ENCODE results near the gene ERGIC3.
"Not testable (repeated sequence)": the region's sequence is repeated elsewhere in the genome, so short reads cannot be mapped to it uniquely, and the experiment has no call there.

ERGIC3 gene

DNA sequence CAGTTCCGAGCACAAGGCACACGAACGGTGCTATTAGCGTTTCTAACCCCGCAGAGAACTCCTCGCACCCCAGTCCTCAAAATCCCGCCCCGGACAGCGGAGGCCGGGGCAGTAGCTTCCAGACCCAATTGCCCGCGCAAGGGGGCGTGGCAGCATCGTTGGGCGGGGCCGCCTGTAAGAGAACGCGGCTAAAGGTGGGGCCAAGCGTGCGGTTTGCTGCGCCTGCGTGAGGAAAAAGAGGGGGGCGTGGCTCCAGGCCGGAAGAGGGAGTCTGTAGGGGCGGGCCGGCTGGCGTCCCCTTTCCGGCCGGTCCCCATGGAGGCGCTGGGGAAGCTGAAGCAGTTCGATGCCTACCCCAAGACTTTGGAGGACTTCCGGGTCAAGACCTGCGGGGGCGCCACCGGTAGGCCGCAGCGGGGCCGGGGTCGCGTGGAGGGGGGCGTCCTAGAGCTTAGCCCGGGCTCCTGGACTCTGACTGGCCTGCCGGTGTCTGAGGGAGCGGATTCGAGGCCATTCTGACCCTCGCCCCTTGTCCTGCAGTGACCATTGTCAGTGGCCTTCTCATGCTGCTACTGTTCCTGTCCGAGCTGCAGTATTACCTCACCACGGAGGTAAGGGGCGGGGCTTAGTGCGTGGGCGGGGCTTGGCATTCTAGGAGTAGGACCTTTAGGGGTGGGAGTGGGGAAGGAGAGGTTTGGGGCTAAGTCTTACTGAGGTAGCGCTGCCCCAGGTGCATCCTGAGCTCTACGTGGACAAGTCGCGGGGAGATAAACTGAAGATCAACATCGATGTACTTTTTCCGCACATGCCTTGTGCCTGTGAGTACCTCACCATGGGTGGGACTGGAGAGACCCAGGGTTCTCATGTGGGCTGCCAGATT is at the start of gene ERGIC3:
TSS of gene ERGIC3 (plus strand) at position 296 of the 880 bp plus-strand sequence. CDS start at position 316, 20 bp downstream.
- peak; percentile 97 for DNase-seq

DNA sequence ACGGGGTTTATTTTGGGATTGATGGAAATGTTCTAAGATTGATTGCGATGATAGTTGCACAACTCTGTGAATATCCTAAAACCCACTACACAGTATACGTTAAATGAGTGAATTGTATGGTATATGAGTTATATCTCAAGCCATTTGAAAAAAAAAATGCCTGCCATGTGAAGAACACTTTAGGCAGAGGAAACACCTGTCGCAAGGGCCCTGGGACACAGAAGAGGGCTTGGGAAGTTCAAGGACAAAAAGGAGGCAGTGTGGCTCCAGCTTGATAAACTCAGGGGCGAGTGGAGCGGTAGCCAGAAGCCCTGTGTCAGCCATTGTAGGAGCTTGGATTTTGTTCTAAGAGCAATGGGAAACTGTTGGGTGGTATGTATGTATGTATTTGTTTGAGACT is 49.5 kb upstream of the ERGIC3 start:
- DNase-seq = no peak

DNA sequence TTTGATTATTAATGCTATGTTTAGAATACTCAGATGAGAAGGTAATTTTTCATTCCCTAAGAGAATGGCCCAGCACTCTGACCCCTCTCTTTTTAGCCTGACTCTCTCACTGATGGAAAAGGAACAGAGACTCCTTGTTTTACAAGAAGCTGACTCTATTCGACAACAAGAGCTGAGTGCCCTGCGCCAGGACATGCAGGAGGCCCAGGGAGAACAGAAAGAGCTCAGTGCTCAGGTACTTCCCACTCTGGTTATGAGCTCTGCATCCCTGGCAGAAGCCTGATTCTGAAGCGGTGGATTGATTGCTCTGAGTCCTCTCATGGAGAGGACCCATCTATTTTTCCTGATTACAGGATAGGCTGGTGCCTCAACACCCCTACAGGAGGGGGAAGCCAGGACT is 45.4 kb upstream of the ERGIC3 start:
- DNase-seq = no peak

DNA sequence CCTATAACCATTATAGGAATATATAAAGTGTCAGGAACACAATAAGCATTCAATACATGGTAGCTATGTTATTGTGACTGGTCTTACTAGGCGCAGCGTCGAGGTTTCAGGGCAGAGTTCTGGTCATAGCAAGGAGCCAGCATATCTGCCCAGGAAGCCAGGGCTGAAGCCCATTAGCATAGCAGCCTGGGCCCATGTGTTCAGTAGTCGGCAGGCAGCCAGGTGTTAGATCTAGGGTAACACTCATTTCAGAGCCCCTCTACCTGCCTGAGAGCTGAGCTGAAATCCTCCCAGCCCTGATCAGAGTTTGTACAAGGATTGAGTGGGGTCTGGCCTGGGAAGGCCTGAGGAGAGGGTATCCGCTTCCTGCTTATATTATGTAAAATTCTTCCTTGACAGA is 44.6 kb upstream of the ERGIC3 start:
- no peak for DNase-seq

DNA sequence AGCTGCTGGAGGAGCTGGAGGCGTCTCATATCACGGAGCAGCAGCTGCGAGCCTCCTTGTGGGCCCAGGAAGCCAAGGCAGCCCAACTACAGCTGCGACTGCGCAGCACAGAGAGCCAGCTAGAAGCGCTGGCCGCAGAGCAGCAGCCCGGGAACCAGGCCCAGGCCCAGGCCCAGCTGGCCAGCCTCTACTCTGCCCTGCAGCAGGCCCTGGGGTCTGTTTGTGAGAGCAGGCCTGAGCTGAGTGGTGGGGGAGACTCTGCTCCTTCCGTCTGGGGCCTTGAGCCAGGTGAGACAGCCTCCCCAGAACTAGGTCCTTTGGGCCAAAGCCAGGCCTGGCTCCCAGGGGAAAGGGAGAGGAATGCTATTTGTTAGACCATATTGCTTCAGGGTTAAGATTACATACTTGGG is 44.1 kb upstream of the ERGIC3 start:
- DNase-seq = no peak

DNA sequence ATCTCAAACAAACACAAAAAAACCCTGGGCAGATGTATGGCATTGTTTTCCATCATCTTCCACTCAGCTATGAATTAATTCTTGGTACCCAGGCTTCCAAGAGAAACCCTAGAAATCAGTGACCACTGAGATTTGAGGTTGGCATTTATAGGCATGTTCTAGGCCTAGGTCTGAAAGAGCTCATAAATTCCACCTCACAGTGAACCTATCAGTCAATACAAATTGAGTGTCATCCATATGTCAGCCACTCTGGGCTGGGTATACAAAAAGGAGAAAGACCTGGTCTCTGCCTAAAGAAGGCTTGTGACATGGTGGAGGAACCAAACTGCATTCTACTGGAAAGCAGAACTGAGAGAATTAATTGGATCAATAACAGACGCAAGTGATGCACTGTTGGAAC is 42.6 kb upstream of the ERGIC3 start:
- DNase-seq = no peak

DNA sequence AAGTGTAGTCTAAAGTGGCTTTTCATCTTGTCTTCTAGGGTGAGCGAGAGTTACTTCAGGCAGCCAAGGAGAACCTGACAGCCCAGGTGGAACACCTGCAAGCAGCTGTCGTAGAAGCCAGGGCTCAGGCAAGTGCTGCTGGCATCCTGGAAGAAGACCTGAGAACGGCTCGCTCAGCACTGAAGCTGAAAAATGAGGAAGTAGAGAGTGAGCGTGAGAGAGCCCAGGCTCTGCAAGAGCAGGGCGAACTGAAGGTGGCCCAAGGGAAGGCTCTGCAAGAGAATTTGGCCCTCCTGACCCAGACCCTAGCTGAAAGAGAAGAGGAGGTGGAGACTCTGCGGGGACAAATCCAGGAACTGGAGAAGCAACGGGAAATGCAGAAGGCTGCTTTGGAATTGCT is 39.5 kb upstream of the ERGIC3 start:
- no peak for DNase-seq

DNA sequence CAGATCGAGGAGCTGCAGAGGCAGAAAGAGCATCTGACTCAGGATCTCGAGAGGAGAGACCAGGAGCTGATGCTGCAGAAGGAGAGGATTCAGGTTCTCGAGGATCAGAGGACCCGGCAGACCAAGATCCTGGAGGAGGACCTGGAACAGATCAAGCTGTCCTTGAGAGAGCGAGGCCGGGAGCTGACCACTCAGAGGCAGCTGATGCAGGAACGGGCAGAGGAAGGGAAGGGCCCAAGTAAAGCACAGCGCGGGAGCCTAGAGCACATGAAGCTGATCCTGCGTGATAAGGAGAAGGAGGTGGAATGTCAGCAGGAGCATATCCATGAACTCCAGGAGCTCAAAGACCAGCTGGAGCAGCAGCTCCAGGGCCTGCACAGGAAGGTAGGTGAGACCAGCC is 38.6 kb upstream of the ERGIC3 start:
- DNase-seq = no peak

DNA sequence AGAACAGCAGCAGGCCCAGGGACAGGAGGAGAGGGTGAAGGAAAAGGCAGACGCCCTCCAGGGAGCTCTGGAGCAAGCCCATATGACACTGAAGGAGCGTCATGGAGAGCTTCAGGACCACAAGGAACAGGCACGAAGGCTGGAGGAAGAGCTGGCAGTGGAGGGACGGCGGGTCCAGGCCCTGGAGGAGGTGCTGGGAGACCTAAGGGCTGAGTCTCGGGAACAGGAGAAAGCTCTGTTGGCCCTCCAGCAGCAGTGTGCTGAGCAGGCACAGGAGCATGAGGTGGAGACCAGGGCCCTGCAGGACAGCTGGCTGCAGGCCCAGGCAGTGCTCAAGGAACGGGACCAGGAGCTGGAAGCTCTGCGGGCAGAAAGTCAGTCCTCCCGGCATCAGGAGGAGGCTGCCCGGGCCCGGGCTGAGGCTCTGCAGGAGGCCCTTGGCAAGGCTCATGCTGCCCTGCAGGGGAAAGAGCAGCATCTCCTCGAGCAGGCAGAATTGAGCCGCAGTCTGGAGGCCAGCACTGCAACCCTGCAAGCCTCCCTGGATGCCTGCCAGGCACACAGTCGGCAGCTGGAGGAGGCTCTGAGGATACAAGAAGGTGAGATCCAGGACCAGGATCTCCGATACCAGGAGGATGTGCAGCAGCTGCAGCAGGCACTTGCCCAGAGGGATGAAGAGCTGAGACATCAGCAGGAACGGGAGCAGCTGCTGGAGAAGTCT is 37.9 kb upstream of the ERGIC3 start:
- no peak for DNase-seq

DNA sequence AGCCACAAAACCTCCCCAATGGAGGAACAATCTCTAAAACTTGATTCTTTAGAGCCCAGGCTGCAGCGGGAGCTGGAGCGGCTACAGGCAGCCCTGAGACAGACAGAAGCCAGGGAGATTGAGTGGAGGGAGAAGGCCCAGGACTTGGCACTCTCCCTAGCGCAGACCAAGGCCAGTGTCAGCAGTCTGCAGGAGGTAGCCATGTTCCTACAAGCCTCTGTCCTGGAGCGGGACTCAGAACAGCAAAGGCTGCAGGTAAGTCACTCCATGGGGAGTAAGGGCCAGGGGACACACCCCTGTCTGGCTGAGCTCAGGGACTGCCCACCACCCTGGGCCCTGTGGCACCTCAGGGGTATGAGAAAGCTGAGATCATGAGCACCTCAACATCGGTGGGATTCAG is 37.1 kb upstream of the ERGIC3 start:
- DNase-seq = no peak

DNA sequence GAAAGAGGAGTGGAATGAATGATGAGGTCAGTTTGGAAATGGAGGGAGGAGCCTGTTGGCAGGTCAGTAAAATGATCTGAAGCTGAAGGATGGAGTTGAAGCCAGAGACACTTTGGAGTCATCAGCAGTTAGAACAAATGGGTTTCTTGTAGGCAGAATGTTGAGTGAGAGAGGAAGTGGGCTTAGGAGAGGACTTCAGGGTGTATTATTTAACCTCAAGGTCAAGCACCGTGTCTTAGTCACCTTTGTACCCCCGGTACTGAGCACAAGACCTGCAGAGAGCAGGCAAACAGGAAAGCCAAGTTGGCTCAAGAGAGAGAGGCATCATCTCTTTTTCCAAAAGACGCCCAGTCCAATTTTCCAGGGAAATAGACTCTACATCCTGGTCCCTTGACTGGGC is 35.7 kb upstream of the ERGIC3 start:
- no peak for DNase-seq

DNA sequence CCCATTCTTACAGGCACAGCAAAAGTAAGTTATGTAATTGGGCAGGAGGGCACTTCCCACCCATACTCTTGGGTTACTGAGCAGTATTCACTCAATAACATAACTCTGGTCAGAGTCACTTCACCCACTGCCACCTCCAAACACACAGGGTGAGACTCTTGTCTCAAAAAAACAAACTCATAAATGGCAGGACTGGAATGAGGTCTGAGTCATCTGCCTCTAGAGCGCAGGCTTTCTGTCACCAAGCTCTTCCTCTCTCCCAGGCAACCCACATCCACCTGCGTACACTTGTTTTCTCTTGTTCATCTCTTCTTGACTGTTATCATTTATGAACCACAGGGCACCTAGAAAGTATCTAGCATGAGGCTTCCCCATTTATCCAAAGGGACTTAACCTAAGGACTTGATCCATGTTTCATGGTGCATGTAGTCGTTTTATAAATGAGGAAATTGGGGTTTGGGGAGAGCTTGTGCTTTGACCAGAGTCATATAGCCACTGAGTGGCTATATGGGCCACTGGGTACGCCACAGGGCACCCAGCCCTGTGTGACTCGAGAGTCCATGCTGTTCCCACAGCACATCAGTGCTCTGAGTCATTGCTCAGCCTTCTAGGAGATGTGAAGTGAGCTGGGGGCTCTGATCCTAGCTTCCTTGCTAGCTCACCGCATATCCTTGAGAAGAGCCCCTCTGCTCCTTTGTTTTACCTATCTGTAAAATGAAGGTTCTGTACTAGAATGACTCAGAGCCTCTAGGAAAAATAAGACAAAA is 34.8 kb upstream of the ERGIC3 start:
- DNase-seq = no peak

DNA sequence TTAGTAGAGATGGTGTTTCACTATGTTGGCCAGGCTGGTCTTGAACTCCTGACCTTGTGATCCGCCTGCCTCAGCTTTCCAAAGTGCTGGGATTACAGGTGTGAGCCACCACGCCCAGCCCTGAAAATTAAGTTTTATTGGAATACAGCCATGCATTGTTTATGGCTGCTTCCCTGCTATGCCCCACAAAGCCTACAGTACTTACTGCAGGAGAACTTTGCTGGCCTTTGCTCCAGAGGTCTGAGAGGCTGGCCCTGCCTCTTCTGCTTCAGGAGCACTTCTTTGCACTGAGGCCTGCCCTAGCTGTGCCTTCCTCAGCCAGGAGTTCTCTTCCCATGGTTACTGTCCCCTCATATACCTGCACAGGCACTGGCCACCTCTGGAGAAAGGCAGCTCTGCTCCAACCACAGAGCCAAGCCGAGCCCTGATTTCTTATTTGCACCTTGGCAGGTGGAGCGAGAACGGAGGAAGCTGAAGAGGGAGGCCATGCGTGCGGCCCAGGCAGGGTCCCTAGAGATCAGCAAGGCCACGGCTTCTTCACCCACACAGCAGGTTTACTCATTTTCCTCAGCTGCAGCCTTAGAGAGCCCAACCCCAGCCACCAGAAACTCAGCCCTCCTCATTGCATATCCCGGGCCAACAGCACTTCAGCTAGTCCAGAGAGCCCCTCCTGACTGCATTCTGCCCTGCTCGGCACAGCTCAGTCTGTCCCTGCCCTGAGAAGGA is 33.2 kb upstream of the ERGIC3 start:
- DNase-seq = no peak

DNA sequence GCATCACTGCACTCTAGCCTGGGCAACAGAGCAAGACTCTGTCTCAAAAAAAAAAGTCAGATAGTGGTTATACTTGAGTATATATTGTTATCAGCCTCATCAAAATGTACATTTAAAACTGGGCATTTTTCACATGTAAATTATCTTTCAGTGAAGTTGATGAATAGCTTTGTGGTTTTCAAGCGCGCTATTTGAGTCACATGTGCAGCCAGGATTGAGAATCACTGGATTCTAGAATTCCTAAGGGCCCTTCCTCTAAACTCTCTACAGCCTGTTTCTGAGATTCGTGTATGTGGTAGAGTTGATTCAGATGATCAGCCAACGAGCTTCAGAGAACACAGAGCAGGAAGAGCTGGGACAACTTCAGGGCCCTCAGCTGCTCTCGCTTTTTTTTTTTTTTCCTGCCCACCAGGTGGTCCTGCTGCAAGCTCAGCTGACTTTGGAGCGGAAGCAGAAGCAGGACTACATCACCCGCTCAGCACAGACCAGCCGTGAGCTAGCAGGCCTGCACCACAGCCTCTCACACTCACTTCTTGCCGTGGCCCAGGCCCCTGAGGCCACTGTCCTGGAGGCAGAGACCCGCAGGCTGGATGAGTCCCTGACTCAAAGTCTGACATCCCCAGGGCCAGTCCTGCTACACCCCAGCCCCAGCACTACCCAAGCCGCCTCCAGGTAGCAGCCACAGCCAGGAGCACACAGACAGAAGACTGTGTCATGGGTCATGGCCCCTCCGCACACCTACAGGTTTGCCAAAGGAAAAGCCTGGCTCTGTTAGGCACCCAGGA is 30.7 kb upstream of the ERGIC3 start:
- DNase-seq = no peak

DNA sequence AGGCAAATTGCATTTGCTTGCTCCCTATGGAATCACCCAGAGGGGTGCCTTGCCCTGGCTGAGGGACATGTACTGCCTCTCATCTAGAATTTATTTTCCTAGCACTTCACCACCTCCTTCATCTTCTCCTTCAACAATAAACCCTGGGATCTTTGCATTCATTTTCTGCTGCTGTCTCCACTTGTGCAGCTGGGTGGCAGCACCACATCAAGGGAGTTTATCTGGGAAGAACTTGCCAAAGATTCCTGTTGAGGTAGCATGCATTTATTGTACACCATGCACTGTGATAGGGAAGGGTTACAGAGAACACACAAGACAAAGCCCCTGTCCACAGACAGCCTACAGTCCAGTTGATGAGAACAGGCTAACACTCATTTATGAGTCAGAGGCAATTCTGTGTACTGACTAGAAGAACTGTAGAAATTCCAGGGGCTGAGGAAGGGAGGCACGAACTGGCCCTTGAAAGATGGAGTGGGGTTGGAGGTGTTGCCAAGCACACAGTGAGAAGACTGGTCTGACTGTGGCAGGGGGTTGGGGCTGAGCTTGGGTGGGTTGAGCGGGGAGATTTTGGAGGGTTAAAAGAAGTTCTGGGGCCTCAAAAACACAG is 30.0 kb upstream of the ERGIC3 start:
- no peak for DNase-seq

DNA sequence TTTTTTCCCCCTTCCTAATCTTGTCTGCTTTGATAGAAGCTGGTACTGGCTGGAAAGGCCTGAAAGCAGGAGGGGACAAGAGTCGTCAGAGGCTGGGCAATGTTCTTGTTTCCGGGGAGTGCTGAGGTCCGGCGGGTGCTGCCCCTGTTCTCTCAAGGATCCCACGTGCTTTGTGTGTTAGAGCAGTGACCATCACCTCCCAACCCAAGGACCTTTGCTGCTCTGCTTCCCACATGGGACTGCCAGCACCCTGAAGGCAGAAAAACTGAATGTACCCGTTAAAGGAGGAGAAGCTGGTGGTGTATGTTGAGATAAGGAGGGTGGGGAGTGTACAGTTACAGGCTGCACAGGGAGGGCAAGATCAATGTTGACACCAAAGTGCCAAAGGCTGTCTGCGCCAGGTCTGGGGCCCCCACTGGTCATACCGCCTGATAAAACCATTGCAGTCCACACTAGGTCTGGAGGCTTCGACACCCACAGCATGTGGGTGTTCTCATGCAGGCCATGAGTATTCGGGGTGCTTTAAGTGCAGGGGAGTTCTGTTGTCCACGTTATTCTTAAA is 27.4 kb upstream of the ERGIC3 start:
- DNase-seq = no peak

DNA sequence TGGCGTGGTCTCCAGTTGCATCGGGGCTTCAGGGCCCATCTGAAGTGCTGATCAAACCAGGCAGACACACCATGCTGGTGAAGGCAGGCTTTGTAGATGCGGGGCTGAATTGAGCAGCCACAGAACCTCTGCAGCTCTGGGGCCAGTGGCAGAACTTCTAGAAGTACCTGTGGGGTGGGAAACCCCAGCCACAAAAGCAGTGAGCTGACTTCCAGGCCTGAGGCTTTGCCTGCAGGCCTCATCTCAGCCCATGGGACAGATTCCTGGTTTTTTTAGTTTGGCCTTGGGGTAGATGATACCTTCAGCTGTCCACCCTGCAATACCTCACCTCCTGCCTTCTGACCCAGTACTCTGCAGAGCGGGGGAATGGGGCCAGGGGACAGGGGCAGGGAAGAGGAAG is 26.5 kb upstream of the ERGIC3 start:
- no peak for DNase-seq

DNA sequence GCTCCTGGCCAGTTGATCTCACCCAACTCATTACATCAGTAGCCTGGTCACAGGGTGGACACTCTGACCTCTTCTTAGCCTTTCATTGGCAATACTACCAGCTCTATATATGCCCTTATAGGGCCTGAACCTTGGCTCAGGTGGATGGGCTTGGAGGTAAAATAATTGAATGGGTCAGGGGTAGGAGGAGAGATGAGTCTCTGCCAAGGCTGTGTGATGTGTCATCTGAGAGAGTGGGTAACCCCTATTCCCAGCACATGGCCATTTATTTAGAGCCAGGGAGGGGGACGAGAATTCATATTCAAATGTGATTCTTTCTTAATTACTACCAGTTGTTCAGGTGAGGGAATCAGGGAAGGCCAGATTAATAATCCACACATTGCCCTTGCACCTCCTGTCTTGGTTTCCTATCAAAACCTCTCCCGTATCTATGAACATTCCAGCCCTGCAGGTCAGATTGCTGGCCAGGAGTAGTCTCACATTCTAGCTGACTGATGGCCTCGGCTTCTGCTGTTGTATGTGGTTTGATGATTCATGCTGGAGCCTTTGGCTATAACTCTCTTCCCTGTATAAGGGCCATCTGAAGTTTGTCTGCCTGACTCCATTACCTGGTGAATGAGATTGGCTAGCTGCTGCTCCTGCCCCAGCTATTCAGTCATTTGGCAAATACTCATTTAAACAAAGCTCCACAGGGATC is 25.8 kb upstream of the ERGIC3 start:
- DNase-seq = no peak

DNA sequence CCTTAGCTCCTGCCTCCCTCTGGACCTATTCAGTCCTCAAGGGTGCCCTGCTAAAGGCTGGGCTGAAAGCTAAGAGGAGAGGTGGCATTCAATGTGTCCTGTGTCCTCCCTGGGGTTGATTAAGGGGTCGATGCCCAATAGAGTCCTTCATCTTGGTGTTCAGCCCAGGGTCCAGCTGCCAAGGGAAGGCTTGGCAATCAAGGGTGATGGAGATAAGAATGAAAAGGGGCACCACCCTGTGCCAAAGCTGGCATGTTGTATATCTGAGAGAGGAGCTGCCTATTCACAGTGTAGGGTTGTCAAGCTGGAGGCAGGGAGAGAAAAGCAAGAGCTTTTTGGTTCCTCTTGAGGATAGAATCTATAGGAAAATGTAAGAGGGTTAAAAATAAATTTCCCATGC is 24.8 kb upstream of the ERGIC3 start:
- no peak for DNase-seq

DNA sequence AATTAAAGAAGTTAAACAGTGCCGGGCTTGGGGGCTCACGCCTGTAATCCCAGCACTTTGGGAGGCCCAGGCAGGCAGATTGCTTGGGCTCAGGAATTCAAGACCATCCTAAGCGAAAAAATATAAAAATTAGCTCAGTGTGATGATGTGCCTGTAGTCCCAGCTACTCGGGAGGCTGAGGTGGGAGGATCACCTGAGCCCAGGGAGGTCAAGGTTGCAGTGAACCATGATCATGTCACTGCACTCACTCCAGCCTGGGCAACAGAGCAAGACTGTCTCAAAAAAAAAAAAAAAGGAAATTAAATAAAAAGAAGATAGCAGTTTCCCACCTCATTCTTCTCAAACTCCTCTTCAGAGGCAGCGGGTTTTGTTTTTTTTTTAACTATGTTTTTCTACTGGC is 24.1 kb upstream of the ERGIC3 start:
- not testable (repeated sequence) for DNase-seq

DNA sequence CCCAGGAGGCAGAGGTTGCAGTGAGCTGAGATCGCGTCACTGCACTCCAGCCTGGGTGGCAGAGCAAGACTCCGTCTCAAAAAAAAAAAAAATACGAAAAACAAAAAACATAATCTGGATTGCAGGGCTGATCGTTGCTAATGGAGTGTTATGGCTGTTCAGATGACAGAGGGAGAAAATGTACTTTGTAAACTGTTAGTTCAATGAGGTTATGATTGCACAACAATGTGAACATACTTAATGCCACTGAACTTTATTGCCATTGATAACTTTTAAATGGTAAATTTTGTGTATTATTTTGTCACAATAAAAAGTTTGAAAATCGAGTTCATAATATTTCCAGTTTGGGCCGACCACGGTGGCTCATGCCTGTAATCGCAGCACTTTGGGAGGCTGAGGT is 22.9 kb upstream of the ERGIC3 start:
- DNase-seq = no peak
